Activated CD4-positive, alpha-beta T cell treated with anti-CD3 and anti-CD28 coated beads for 36 hours (primary cell): ENCODE measurements around the gene KCNIP3. TPM values are rescaled to one million over a fixed set of nuclear protein-coding genes. Genes with fewer than 3 reads are reported as not detected.

Experiments
- ATAC-seq: fragments of 200-7000 bp; cut with Tn5 transposase; one replicate; pipeline ENCODE4 v1.10.0; 2021; ENCODE audit warnings: mild to moderate bottlenecking, moderate library complexity
- CTCF ChIA-PET: fragments of 350-600 bp; sonication (Branson Sonifier 250); formaldehyde crosslinking; loops from one replicate; lab custom pipeline; 2021; ENCODE audit warnings: antibody characterized with exemption; lab: Charles Lee
- POLR2A ChIA-PET: fragments of 350-600 bp; sonication (Branson Sonifier 250); formaldehyde crosslinking; loops from one replicate; lab custom pipeline; 2021; ENCODE audit warnings: antibody characterized with exemption, inconsistent platforms; lab: Charles Lee
- DNase-seq: peaks from one replicate; pipeline ENCODE4 v3.0.0-alpha.2; 2020
- H3K27ac Mint-ChIP-seq: one replicate; pipeline ENCODE4 v1.8.0; 2021; ENCODE audit warnings: mixed read lengths
- H3K27me3 Mint-ChIP-seq: one replicate; pipeline ENCODE4 v1.8.0; 2021; ENCODE audit warnings: mixed read lengths
- H3K36me3 Mint-ChIP-seq: one replicate; pipeline ENCODE4 v1.8.0; 2021; ENCODE audit warnings: low read depth, mixed read lengths
- H3K4me1 Mint-ChIP-seq: one replicate; pipeline ENCODE4 v1.8.0; 2021; ENCODE audit warnings: mixed read lengths
- H3K4me3 Mint-ChIP-seq: one replicate; pipeline ENCODE4 v1.8.0; 2021; ENCODE audit warnings: mild to moderate bottlenecking, moderate library complexity, mixed read lengths
- H3K9me3 Mint-ChIP-seq: one replicate; pipeline ENCODE4 v1.8.0; 2021; ENCODE audit warnings: low read depth, mixed read lengths
- intact Hi-C, 2 experiments: fragments of 100-400 bp; cut with DNase I in 1 of 2; cut with micrococcal nuclease in 1 of 2; formaldehyde crosslinking; loops; one replicate each; pipeline versions ENCODE4 v1.14.2 to v1.15.1; 2022 to 2024; cut with DNase I, micrococcal nuclease
- total RNA-seq, 2 experiments: library from RNA; stranded (reverse); gene quantifications; one replicate each; pipeline ENCODE4 v1.2.3, GENCODE V29; 2021

Gene KCNIP3
- total RNA-seq, 2 experiments from 2014 or later: not detected

DNA sequence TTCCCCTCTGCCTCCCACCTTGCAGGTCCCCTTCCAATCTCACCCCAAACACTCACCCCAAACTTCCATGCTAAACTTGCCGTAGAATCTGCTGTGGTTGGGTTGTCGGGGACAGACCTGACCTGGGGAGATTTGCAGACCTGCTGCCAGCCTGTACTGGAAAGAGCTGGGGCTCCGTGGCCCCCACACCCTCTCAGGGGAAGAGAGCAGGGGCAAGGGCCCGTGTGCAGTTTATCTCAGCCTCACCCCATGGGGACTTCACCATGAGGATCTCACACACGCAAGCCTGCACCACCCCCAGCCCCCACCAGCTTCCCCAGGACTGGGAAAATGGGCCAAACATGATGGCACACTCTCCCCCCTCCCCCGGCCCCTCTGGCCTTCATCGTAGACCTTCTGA, 30.7 kb downstream of the KCNIP3 start:
- CTCF ChIA-PET: no interaction called here
- Mint-ChIP-seq H3K36me3 (no peaks in the 10 kb centered on the region), H3K27ac (no peak overlapping the region), H3K4me3 (no peak overlapping the region), H3K27me3 (no peaks in the 10 kb centered on the region), H3K4me1 (no peaks in the 10 kb centered on the region), H3K9me3 (no peaks in the 10 kb centered on the region)
- ATAC-seq: no peak
- intact Hi-C loops: no loop called here
- POLR2A ChIA-PET: no interaction called here
- no peak for DNase-seq

DNA sequence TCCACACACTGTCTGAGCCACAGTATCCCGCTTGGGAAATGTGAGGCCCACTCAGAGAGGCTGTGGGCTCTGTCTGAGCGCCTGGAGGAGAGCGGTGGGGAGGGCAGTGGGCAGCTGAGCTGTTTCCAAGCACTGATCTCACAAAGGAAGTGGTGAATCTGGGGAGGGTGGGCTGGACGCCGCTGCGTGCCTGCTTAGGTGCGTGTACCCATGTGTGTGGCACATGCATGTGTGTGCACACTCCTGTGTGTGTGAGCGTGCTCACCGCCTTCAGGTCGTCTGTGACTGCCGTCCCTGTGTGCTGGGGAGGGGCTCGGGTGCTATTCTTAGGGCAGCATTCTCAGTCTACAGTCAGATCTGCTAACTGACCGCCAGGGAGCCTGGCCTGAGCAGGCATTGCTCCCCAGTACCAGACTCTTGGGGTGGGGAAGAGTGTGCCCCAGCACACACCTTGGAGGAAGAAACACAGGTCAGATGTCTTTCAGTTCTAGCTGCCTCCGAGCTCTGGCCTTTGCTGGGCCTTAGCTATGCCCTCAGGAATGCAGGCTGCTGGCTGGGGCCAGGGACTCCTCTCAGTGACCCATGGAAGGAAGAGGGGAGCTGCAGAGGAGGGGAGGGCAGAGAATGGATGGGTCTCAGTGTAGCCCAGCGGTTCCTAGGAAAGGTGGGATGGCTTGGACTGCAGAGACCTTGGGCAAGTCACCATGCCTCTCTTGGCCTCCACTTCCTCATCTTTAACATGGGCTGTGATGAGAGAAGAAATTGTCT, 31.4 kb downstream of the KCNIP3 start:
- CTCF ChIA-PET: no interaction called here
- POLR2A ChIA-PET: no interaction called here
- intact Hi-C loops: no loop called here
- Mint-ChIP-seq H3K9me3 (no peaks in the 10 kb centered on the region), H3K27ac (no peak overlapping the region), H3K36me3 (no peaks in the 10 kb centered on the region), H3K4me3 (no peak overlapping the region), H3K4me1 (no peaks in the 10 kb centered on the region), H3K27me3 (no peaks in the 10 kb centered on the region)
- ATAC-seq (no peak), DNase-seq (no peak)

DNA sequence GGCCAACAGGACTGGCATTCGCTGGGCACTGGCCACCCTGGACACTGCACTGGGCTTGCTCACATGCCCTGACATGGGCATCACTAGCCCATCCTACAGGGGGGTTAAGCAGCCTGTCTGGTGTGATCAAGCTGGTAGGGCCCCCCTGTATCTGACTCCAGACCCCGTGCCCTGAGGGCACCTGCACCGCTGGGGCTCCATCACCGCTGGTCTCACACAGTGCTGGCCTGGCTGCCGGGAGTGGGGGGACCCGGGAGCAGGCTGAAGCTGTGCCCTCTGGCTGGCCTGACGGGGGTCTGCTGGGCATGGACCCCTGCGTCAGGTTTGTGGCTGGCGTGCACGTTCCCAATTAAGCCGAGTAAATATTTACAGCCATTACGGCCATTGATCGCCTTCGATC, 32.3 kb downstream of the KCNIP3 start:
- no peaks in the 10 kb centered on the region for H3K27me3 Mint-ChIP-seq
- H3K36me3 Mint-ChIP-seq: no peaks in the 10 kb centered on the region
- intact Hi-C loops: no loop called here
- ChIA-PET CTCF (no interaction called here), POLR2A (no interaction called here)
- no peaks in the 10 kb centered on the region for H3K9me3 Mint-ChIP-seq
- DNase-seq: no peak
- no peak overlapping the region for H3K4me3 Mint-ChIP-seq
- H3K4me1 Mint-ChIP-seq: no peaks in the 10 kb centered on the region
- no peak for ATAC-seq
- H3K27ac Mint-ChIP-seq: no peak overlapping the region

- no peak overlapping the region for H3K27ac Mint-ChIP-seq
- no peak for ATAC-seq
- H3K9me3 Mint-ChIP-seq: no peaks in the 10 kb centered on the region
- H3K27me3 Mint-ChIP-seq: no peaks in the 10 kb centered on the region
- H3K36me3 Mint-ChIP-seq: no peaks in the 10 kb centered on the region
- intact Hi-C loops: no loop called here
- H3K4me1 Mint-ChIP-seq: no peaks in the 10 kb centered on the region
- ChIA-PET CTCF (no interaction called here), POLR2A (no interaction called here)
- H3K4me3 Mint-ChIP-seq: no peak overlapping the region
- DNase-seq: no peak
Measured at GRCh38 chr2:95329891-95330793, 33.0 kb downstream of the KCNIP3 start.

DNA sequence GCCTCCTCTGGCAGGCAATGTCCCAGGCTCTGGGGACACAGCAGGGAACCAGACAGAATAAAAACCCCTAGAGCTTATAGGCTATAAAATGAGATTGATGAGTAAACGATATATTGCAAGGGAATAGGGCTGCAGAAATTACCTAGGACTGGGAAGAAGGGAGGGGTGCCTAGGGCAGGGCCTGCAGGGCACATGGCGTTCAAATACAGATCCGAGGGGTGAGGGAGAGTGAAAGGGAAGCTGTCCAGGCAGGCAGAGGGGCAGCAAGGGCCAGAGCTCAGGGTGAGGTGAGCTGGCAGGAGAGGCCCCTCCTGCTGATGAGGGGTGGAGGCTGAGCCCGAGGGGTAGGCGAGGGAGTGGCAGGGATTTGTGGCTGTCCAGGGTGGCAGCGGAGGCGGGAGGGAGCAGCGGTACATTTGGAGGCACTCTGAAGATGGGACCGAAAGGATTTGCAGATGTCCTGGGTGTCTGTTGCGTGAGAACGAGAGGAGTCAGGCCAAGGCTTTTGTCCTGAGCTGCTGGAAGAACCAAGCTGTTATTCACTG, 33.7 kb downstream of the KCNIP3 start:
- CTCF ChIA-PET: no interaction called here
- no peak for DNase-seq
- H3K9me3 Mint-ChIP-seq: no peaks in the 10 kb centered on the region
- intact Hi-C loops: no loop called here
- no peaks in the 10 kb centered on the region for H3K4me1 Mint-ChIP-seq
- POLR2A ChIA-PET: interaction anchor here (0.6 kb wide), 1 partner anchor 69 kb away, joined by 3 read pairs; no protein-coding TSS in a partner anchor
- no peaks in the 10 kb centered on the region for H3K36me3 Mint-ChIP-seq
- no peaks in the 10 kb centered on the region for H3K27me3 Mint-ChIP-seq
- no peak overlapping the region for H3K4me3 Mint-ChIP-seq
- ATAC-seq: no peak
- H3K27ac Mint-ChIP-seq: no peak overlapping the region

- H3K27ac Mint-ChIP-seq: no peak overlapping the region
- H3K27me3 Mint-ChIP-seq: no peaks in the 10 kb centered on the region
- no peak overlapping the region for H3K4me3 Mint-ChIP-seq
- DNase-seq (no peak), ATAC-seq (no peak)
- H3K9me3 Mint-ChIP-seq: no peaks in the 10 kb centered on the region
- ChIA-PET CTCF (no interaction called here), POLR2A (interaction anchor here (0.6 kb wide), 1 partner anchor 70 kb away, joined by 3 read pairs; no protein-coding TSS in a partner anchor)
- no peaks in the 10 kb centered on the region for H3K36me3 Mint-ChIP-seq
- H3K4me1 Mint-ChIP-seq: no peaks in the 10 kb centered on the region
- intact Hi-C loops: no loop called here
Measured at GRCh38 chr2:95331606-95332005, 34.5 kb downstream of the KCNIP3 start.

- no peak for DNase-seq
- H3K27me3 Mint-ChIP-seq: no peaks in the 10 kb centered on the region
- ChIA-PET CTCF (no interaction called here), POLR2A (no interaction called here)
- no peak overlapping the region for H3K4me3 Mint-ChIP-seq
- H3K27ac Mint-ChIP-seq: no peak overlapping the region
- no peaks in the 10 kb centered on the region for H3K4me1 Mint-ChIP-seq
- intact Hi-C loops: no loop called here
- no peaks in the 10 kb centered on the region for H3K36me3 Mint-ChIP-seq
- no peaks in the 10 kb centered on the region for H3K9me3 Mint-ChIP-seq
- ATAC-seq: no peak
Measured at GRCh38 chr2:95332036-95332435, 34.9 kb downstream of the KCNIP3 start.

DNA sequence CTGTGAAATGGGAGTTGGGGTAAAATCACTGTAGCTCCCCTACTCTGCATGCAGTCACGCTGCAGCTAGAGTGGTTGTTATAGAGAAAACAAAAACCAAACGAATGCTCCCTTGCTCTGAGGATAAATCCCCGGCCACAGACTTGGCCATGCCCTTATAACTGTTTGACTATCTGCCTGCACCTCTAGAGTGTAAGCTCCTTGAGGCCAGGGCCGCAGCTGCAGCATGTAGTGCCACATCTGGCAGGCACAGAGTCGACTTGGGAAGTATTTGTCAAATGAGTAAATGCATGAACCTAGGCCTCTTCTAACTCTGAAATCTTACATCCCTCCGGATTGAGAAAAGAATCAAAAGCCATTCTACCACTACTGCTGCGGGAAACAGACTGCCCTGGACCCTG, 35.9 kb downstream of the KCNIP3 start:
- no peaks in the 10 kb centered on the region for H3K36me3 Mint-ChIP-seq
- ChIA-PET POLR2A (no interaction called here), CTCF (no interaction called here)
- H3K4me1 Mint-ChIP-seq: no peaks in the 10 kb centered on the region
- H3K9me3 Mint-ChIP-seq: no peaks in the 10 kb centered on the region
- ATAC-seq (no peak), DNase-seq (no peak)
- H3K27me3 Mint-ChIP-seq: no peaks in the 10 kb centered on the region
- no peak overlapping the region for H3K4me3 Mint-ChIP-seq
- no peak overlapping the region for H3K27ac Mint-ChIP-seq
- intact Hi-C loops: no loop called here

DNA sequence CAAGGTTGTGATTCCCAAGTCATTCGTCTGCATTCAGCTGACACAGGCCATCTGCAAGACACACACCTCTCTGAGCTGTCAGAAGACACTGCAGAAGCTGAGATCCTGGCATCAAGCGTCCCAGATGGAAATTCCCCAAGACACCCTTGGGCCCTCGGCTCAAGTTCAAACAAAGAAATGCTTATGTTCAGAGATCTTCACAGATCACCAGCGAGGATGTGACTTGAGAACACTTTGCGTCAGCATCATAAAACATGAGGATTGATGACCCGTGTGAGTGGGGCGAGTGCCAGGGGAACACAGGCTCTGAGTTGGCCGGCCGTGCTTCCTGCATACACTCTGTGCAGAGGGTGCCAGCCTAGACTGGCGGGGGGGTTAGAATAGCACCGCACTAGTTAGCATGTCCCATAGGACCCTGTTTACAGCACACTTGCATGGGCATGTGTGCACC, 36.8 kb downstream of the KCNIP3 start:
- no peak for ATAC-seq
- ChIA-PET CTCF (no interaction called here), POLR2A (no interaction called here)
- intact Hi-C loops: no loop called here
- Mint-ChIP-seq H3K27ac (no peak overlapping the region), H3K36me3 (no peaks in the 10 kb centered on the region), H3K9me3 (no peaks in the 10 kb centered on the region), H3K27me3 (no peaks in the 10 kb centered on the region), H3K4me1 (no peaks in the 10 kb centered on the region), H3K4me3 (no peak overlapping the region)
- DNase-seq: no peak

- H3K27me3 Mint-ChIP-seq: peaks cover 2% of the 10 kb centered on the region
- no peaks in the 10 kb centered on the region for H3K36me3 Mint-ChIP-seq
- ChIA-PET CTCF (no interaction called here), POLR2A (no interaction called here)
- intact Hi-C loops: no loop called here
- DNase-seq (no peak), ATAC-seq (no peak)
- no peak overlapping the region for H3K27ac Mint-ChIP-seq
- no peak overlapping the region for H3K4me3 Mint-ChIP-seq
- no peaks in the 10 kb centered on the region for H3K9me3 Mint-ChIP-seq
- H3K4me1 Mint-ChIP-seq: no peaks in the 10 kb centered on the region
Measured at GRCh38 chr2:95334916-95335641, 37.9 kb downstream of the KCNIP3 start.

- Mint-ChIP-seq H3K4me1 (no peaks in the 10 kb centered on the region), H3K4me3 (no peak overlapping the region), H3K27me3 (peaks cover 3% of the 10 kb centered on the region), H3K27ac (no peak overlapping the region), H3K36me3 (no peaks in the 10 kb centered on the region), H3K9me3 (no peaks in the 10 kb centered on the region)
- intact Hi-C loops: no loop called here
- ChIA-PET CTCF (no interaction called here), POLR2A (no interaction called here)
- DNase-seq (no peak), ATAC-seq (no peak)
Measured at GRCh38 chr2:95336406-95336805, 39.3 kb downstream of the KCNIP3 start.
